ENCODE data around the gene TMEM233.

The TMEM233 gene

DNA sequence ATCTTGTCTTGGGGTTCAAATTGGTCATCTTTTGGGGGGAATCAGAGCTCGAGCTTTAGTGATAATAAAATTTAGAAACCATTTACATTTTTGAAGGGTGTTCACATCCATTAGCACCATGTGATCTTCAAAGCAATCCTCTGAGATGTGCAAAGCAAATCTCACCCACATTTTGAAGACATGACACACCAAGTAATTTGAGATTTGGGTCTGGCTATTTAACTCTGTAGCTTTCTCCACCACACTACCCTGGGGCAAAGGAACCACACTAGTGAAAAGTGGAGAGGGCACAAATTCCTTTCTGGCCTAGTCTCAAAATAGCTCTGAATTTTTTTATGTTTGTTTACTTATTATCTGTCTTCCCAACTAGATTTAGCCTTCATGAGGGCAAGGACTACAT lies 46.6 kb upstream of the TMEM233 start:
- Histone ChIP-seq H3K27ac (ENCODE audit: low read length) (no peak overlapping the region), H4K20me1 (ENCODE audit: insufficient read depth, low read length) (0 out of 2 replicates have a peak, but pooled peaks cover 2% of the 10 kb centered on the region)
- ATAC-seq (ENCODE audit: insufficient read depth, low read depth), result no peak

DNA sequence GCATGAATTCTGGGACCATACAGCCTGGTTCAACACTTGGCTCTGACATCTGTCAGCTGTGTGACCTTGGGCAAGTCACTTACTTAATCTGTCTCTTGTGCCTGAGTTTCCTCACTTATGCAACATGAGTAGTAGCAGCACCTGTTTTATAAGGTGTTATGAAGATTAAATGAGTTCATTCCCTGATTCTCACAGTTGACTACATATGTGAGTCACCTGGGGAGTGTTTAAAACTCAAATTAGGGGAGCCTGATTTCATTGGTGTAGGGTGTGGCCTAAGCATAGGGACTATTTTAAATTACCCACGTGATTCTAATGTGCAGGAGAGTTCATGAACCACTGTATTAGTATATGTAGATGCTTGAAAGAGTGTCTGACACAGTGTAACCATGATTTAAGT lies 36.7 kb upstream of the TMEM233 start:
- DNase-seq (no peak), ATAC-seq (ENCODE audit: insufficient read depth, low read depth) (no peak)
- H3K9ac ChIP-seq (ENCODE audit: low read depth, low read length), result no peak overlapping the region
- no peak overlapping the region for H3K4me3 ChIP-seq (ENCODE audit: low read depth in 1 of 2, low read length in 2 of 2)
- H3K79me2 ChIP-seq (ENCODE audit: insufficient read depth, low read length), result no peaks in the 10 kb centered on the region
- no peak overlapping the region for H3K4me2 ChIP-seq (ENCODE audit: insufficient read depth, low read length)
- H3K27me3 ChIP-seq (ENCODE audit: insufficient read depth, low read length, poor library complexity), result no peaks in the 10 kb centered on the region
- peaks cover 3% of the 10 kb centered on the region; the same call in 1 of the 2 replicates for H3K4me1 ChIP-seq (ENCODE audit: insufficient read depth, low read length)
- H2AFZ ChIP-seq (ENCODE audit: low read depth, low read length), result no peak overlapping the region
- no peak for TF ChIP-seq EZH2 (IDR thresholded peaks at IDR 0.05; ENCODE audit: borderline replicate concordance, low read depth, low read length, severe bottlenecking)
- TF ChIP-seq, protein P1, sequence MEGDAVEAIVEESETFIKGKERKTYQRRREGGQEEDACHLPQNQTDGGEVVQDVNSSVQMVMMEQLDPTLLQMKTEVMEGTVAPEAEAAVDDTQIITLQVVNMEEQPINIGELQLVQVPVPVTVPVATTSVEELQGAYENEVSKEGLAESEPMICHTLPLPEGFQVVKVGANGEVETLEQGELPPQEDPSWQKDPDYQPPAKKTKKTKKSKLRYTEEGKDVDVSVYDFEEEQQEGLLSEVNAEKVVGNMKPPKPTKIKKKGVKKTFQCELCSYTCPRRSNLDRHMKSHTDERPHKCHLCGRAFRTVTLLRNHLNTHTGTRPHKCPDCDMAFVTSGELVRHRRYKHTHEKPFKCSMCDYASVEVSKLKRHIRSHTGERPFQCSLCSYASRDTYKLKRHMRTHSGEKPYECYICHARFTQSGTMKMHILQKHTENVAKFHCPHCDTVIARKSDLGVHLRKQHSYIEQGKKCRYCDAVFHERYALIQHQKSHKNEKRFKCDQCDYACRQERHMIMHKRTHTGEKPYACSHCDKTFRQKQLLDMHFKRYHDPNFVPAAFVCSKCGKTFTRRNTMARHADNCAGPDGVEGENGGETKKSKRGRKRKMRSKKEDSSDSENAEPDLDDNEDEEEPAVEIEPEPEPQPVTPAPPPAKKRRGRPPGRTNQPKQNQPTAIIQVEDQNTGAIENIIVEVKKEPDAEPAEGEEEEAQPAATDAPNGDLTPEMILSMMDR (IDR thresholded peaks at IDR 0.05; ENCODE audit: borderline replicate concordance, extremely low read depth, low read length, poor library complexity, severe bottlenecking), result no peak
- no peaks in the 10 kb centered on the region for H4K20me1 ChIP-seq (ENCODE audit: insufficient read depth, low read length)
- no peaks in the 10 kb centered on the region for H3K36me3 ChIP-seq (ENCODE audit: insufficient read depth, low read length)
- H3K9me3 ChIP-seq (ENCODE audit: insufficient read depth, low read length, severe bottlenecking), result no peaks in the 10 kb centered on the region
- H3K27ac ChIP-seq (ENCODE audit: low read length), result no peak overlapping the region

More for the DNA sequence above, 46.6 kb upstream of the TMEM233 start:
- TF ChIP-seq, protein P1 (IDR thresholded peaks at IDR 0.05; ENCODE audit: borderline replicate concordance, extremely low read depth, low read length, poor library complexity, severe bottlenecking), result no peak
- TF ChIP-seq EZH2 (IDR thresholded peaks at IDR 0.05; ENCODE audit: borderline replicate concordance, low read depth, low read length, severe bottlenecking), result no peak
- Histone ChIP-seq H3K9ac (ENCODE audit: low read depth, low read length) (no peak overlapping the region), H3K4me1 (ENCODE audit: insufficient read depth, low read length) (no peaks in the 10 kb centered on the region), H3K36me3 (ENCODE audit: insufficient read depth, low read length) (no peaks in the 10 kb centered on the region), H3K9me3 (ENCODE audit: insufficient read depth, low read length, severe bottlenecking) (no peaks in the 10 kb centered on the region), H2AFZ (ENCODE audit: low read depth, low read length) (no peak overlapping the region), H3K4me2 (ENCODE audit: insufficient read depth, low read length) (no peak overlapping the region), H3K79me2 (ENCODE audit: insufficient read depth, low read length) (no peaks in the 10 kb centered on the region), H3K4me3 (ENCODE audit: low read depth in 1 of 2, low read length in 2 of 2) (no peak overlapping the region), H3K27me3 (ENCODE audit: insufficient read depth, low read length, poor library complexity) (peaks cover 8% of the 10 kb centered on the region)
- DNase-seq, result no peak

DNA sequence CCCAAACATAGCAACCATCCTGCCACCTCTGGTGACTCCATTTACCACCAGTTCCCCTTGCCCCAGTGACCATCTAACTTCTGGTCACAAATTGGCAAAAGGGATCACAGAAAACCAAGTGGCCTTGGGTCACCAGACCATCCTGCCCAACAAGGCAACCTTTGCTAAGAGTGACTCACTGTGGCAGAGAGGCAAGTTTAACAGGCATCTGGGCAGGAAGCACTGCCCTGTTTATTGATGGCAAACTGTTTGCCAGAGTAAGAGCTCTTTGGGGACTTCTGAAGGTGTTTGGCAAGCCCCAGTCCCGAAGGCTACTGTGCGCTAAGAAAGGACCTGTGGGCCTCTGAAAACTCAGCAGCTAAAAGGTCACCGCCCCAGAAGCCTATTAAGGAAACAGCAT lies 28.2 kb upstream of the TMEM233 start:
- no peak overlapping the region for H3K4me3 ChIP-seq (ENCODE audit: low read depth in 1 of 2, low read length in 2 of 2)
- no peak overlapping the region for H2AFZ ChIP-seq (ENCODE audit: low read depth, low read length)
- DNase-seq, result no peak
- H4K20me1 ChIP-seq (ENCODE audit: insufficient read depth, low read length), result no peaks in the 10 kb centered on the region
- H3K27me3 ChIP-seq (ENCODE audit: insufficient read depth, low read length, poor library complexity), result no peaks in the 10 kb centered on the region
- H3K4me2 ChIP-seq (ENCODE audit: insufficient read depth, low read length), result no peak overlapping the region
- no peaks in the 10 kb centered on the region for H3K79me2 ChIP-seq (ENCODE audit: insufficient read depth, low read length)
- no peaks in the 10 kb centered on the region for H3K36me3 ChIP-seq (ENCODE audit: insufficient read depth, low read length)
- H3K4me1 ChIP-seq (ENCODE audit: insufficient read depth, low read length), result peaks cover 3% of the 10 kb centered on the region; the same call in 1 of the 2 replicates
- no peak overlapping the region for H3K27ac ChIP-seq (ENCODE audit: low read length)
- TF ChIP-seq, protein P1 (IDR thresholded peaks at IDR 0.05; ENCODE audit: borderline replicate concordance, extremely low read depth, low read length, poor library complexity, severe bottlenecking), result no peak
- no peak for TF ChIP-seq EZH2 (IDR thresholded peaks at IDR 0.05; ENCODE audit: borderline replicate concordance, low read depth, low read length, severe bottlenecking)
- no peaks in the 10 kb centered on the region for H3K9me3 ChIP-seq (ENCODE audit: insufficient read depth, low read length, severe bottlenecking)
- no peak for ATAC-seq (ENCODE audit: insufficient read depth, low read depth)
- H3K9ac ChIP-seq (ENCODE audit: low read depth, low read length), result no peak overlapping the region

DNA sequence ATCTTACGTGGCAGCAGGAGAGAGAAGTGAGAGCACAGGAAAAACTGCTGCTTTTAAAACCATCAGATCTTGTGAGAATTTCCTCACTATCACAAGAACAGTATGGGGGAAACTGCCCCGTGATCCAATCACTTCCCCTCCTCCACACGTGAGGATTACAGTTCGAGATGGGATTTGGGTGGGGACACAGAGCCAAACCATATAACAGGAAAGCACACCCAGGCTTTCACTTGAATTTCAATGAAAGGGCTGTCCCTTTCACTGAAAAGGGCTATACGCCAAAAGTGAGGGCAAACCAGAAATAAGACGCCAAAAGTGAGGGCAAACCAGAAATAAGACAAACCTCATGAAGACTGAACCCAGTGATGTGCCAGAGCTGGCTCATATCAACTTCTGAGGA lies 22.8 kb upstream of the TMEM233 start:
- ATAC-seq (ENCODE audit: insufficient read depth, low read depth), result no peak
- Histone ChIP-seq H4K20me1 (ENCODE audit: insufficient read depth, low read length) (no peaks in the 10 kb centered on the region), H3K4me1 (ENCODE audit: insufficient read depth, low read length) (no peaks in the 10 kb centered on the region), H2AFZ (ENCODE audit: low read depth, low read length) (no peak overlapping the region), H3K4me2 (ENCODE audit: insufficient read depth, low read length) (no peak overlapping the region), H3K9me3 (ENCODE audit: insufficient read depth, low read length, severe bottlenecking) (no peaks in the 10 kb centered on the region), H3K36me3 (ENCODE audit: insufficient read depth, low read length) (no peaks in the 10 kb centered on the region), H3K27me3 (ENCODE audit: insufficient read depth, low read length, poor library complexity) (peaks cover 2% of the 10 kb centered on the region), H3K79me2 (ENCODE audit: insufficient read depth, low read length) (no peaks in the 10 kb centered on the region), H3K9ac (ENCODE audit: low read depth, low read length) (no peak overlapping the region), H3K27ac (ENCODE audit: low read length) (no peak overlapping the region), H3K4me3 (ENCODE audit: low read depth in 1 of 2, low read length in 2 of 2) (no peak overlapping the region)
- DNase-seq, result no peak
- TF ChIP-seq EZH2 (IDR thresholded peaks at IDR 0.05; ENCODE audit: borderline replicate concordance, low read depth, low read length, severe bottlenecking), result no peak
- TF ChIP-seq, protein P1 (IDR thresholded peaks at IDR 0.05; ENCODE audit: borderline replicate concordance, extremely low read depth, low read length, poor library complexity, severe bottlenecking), result no peak

Data from DND-41 (cell line).